ENCODE data around the gene TMED8.

DNA sequence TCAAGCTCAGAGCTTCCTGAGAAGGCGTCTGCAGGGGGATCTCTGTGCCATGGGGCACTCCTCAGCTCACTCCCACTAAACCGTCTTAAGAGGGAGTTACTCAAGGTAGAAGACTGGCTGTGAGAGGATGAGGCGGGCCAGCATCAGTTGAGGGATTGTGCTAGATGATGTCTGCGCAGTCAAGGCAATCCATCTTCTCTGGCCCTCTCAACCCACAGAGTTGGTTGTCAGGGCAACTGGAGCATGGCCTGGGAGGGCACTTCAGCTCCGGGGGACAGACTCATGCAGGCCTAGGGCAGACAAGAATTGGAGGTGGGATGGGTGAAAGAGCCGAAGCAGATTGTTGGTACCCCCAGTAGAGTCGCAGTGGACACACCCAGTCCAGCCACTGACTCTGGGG lies 47.0 kb downstream of the TMED8 start:
- TF ChIP-seq ARNT2 (CRISPR knock-in tag; IDR thresholded peaks at IDR 0.05; ENCODE audit: low read depth) (no peak), CTCF (CRISPR knock-in tag; IDR thresholded peaks at IDR 0.05) (no peak), E2F1 (CRISPR knock-in tag; IDR thresholded peaks at IDR 0.05) (no peak), TOPORS (CRISPR knock-in tag; IDR thresholded peaks at IDR 0.05) (no peak), KLF11 (CRISPR knock-in tag; IDR thresholded peaks at IDR 0.05) (no peak), ZNF629 (CRISPR knock-in tag; conservative IDR thresholded peaks at IDR 0.05) (no peak), PAX8 (CRISPR knock-in tag; IDR thresholded peaks at IDR 0.05; ENCODE audit: borderline replicate concordance) (no peak), ZNF143 (CRISPR knock-in tag; IDR thresholded peaks at IDR 0.05) (no peak), ZNF263 (CRISPR knock-in tag; IDR thresholded peaks at IDR 0.05) (no peak), ZNF331 (CRISPR knock-in tag; IDR thresholded peaks at IDR 0.05) (no peak), ZNF720 (CRISPR knock-in tag; IDR thresholded peaks at IDR 0.05) (no peak)
- TF ChIP-seq, protein P1, sequence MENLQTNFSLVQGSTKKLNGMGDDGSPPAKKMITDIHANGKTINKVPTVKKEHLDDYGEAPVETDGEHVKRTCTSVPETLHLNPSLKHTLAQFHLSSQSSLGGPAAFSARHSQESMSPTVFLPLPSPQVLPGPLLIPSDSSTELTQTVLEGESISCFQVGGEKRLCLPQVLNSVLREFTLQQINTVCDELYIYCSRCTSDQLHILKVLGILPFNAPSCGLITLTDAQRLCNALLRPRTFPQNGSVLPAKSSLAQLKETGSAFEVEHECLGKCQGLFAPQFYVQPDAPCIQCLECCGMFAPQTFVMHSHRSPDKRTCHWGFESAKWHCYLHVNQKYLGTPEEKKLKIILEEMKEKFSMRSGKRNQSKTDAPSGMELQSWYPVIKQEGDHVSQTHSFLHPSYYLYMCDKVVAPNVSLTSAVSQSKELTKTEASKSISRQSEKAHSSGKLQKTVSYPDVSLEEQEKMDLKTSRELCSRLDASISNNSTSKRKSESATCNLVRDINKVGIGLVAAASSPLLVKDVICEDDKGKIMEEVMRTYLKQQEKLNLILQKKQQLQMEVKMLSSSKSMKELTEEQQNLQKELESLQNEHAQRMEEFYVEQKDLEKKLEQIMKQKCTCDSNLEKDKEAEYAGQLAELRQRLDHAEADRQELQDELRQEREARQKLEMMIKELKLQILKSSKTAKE (CRISPR knock-in tag; IDR thresholded peaks at IDR 0.05; ENCODE audit: borderline replicate concordance) = no peak
